Measurements from ENCODE around the gene FAM3A. TPM values are rescaled to one million over a fixed set of nuclear protein-coding genes. Genes with fewer than 3 reads are reported as not detected.

The FAM3A gene
- total RNA-seq, 8 experiments from 2014 or later = 18.2 to 36.6 (median 22.6) TPM

Other genes starting within 250 kb of the FAM3A start
- gene TEX28, start 221.1 kb downstream of the FAM3A start, total RNA-seq = not detected
- 10 to 100 TPM in 1 of 8 experiments, 1 to 10 TPM in 4, not detected in 3; 1.2 to 13.5 (median 7.5) TPM for gene TKTL1, start 220.4 kb downstream of the FAM3A start, total RNA-seq
- 100 to 1,000 TPM; 108 to 602 (median 190) TPM for gene FLNA, start 141.6 kb downstream of the FAM3A start, total RNA-seq
- gene EMD, start 136.9 kb downstream of the FAM3A start, total RNA-seq = 10 to 100 TPM; 31.6 to 96.1 (median 64.8) TPM
- gene RPL10, start 117.9 kb downstream of the FAM3A start, total RNA-seq = 1,000 to 10,000 TPM; 1,839 to 5,261 (median 3,045) TPM
- gene DNASE1L1, start 107.0 kb downstream of the FAM3A start, total RNA-seq = 10 to 100 TPM in 5 of 8 experiments, 1 to 10 TPM in 3; 7.4 to 29.2 (median 10.9) TPM
- gene TAFAZZIN, start 104.7 kb downstream of the FAM3A start, total RNA-seq = 10 to 100 TPM in 7 of 8 experiments, 1 to 10 TPM in 1; 9.9 to 29.3 (median 16.6) TPM
- 100 to 1,000 TPM in 2 of 8 experiments, 10 to 100 TPM in 6; 67.6 to 164 (median 78.9) TPM for gene ATP6AP1, start 87.6 kb downstream of the FAM3A start, total RNA-seq
- gene GDI1, start 79.1 kb downstream of the FAM3A start, total RNA-seq = 100 to 1,000 TPM in 6 of 8 experiments, 10 to 100 TPM in 2; 59.0 to 379 (median 254) TPM
- gene FAM50A, start 72.1 kb downstream of the FAM3A start, total RNA-seq = 100 to 1,000 TPM in 1 of 8 experiments, 10 to 100 TPM in 7; 52.4 to 127 (median 74.5) TPM
- 10 to 100 TPM in 7 of 8 experiments, 1 to 10 TPM in 1; 8.6 to 38.0 (median 22.3) TPM for gene PLXNA3, start 58.0 kb downstream of the FAM3A start, total RNA-seq
- 10 to 100 TPM; 22.7 to 58.2 (median 33.9) TPM for gene LAGE3, start 37.0 kb downstream of the FAM3A start, total RNA-seq
- 10 to 100 TPM; 25.0 to 43.9 (median 30.1) TPM for gene UBL4A, start 29.6 kb downstream of the FAM3A start, total RNA-seq
- 10 to 100 TPM in 3 of 8 experiments, 1 to 10 TPM in 5; 5.2 to 20.3 (median 9.8) TPM for gene SLC10A3, start 25.6 kb downstream of the FAM3A start, total RNA-seq
- gene G6PD, start 30.6 kb upstream of the FAM3A start, total RNA-seq = 100 to 1,000 TPM in 3 of 8 experiments, 10 to 100 TPM in 5; 16.7 to 163 (median 27.6) TPM
- 10 to 100 TPM in 5 of 8 experiments, 1 to 10 TPM in 3; 5.4 to 22.9 (median 10.8) TPM for gene IKBKG, start 31.4 kb upstream of the FAM3A start, total RNA-seq
- gene CTAG1A, start 68.9 kb upstream of the FAM3A start, total RNA-seq = not detected
- not detected for gene CTAG1B, start 103.0 kb upstream of the FAM3A start, total RNA-seq
- under 1 TPM in 1 of 8 experiments, not detected in 7; 0.38 TPM for gene CTAG2, start 137.3 kb upstream of the FAM3A start, total RNA-seq
- gene GAB3, start 234.8 kb upstream of the FAM3A start, total RNA-seq = 10 to 100 TPM in 2 of 8 experiments, 1 to 10 TPM in 1, under 1 TPM in 3, not detected in 2; 0.38 to 13.8 (median 2.1) TPM
- gene DKC1, start 246.6 kb upstream of the FAM3A start, total RNA-seq = 100 to 1,000 TPM in 1 of 8 experiments, 10 to 100 TPM in 7; 19.0 to 120 (median 36.1) TPM